HepG2 (cell line): ENCODE data around the gene NXNL2. TPM values are rescaled to one million over a fixed set of nuclear protein-coding genes. Genes with fewer than 3 reads are reported as not detected.

Experiments used
- ATAC-seq: fragments of 200-7000 bp; cut with Tn5 transposase; 3 replicates; pipeline ENCODE4 v1.9.1; 2020; ENCODE audit warnings: mild to moderate bottlenecking, moderate library complexity
- Bru-seq: library from RNA; stranded (reverse); fragments of 400-500 nt; gene quantifications from one replicate; lab custom pipeline; 2021; lab: Mats Ljungman, UMichigan
- BruChase-seq, 2 experiments: library from RNA; stranded (reverse); fragments of 400-500 nt; gene quantifications; one replicate each; lab custom pipeline; 2021; lab: Mats Ljungman, UMichigan
- BruUV-seq: library from RNA; stranded (reverse); fragments of 400-500 nt; replicated peaks from 2 replicates; lab custom pipeline; 2021; lab: Mats Ljungman, UMichigan
- CTCF ChIA-PET: fragments of 300-600 bp; formaldehyde crosslinking; extraction: SDS; loops from one replicate; lab custom pipeline; 2021; ENCODE audit warnings: low total read pairs, inconsistent platforms, low intra/inter-chr PET ratio; lab: Yijun Ruan, JAX
- POLR2A ChIA-PET: fragments of 350-600 bp; sonication (Branson Sonifier 250); formaldehyde crosslinking; loops from one replicate; lab custom pipeline; 2020; ENCODE audit warnings: antibody characterized with exemption, inconsistent platforms; lab: Yijun Ruan, JAX
- DNase-seq: peaks from one replicate; pipeline ENCODE4 v3.0.0-alpha.2; 2015; ENCODE audit warnings: low spot score
- FAIRE-seq: peaks from 3 replicates; lab custom pipeline; 2011; peaks lifted over from hg19 to GRCh38; lab: Jason Lieb, UNC
- H2AFZ ChIP-seq: one replicate; pipeline ENCODE4 v1.6.1; 2011; ENCODE audit warnings: low read length, inconsistent platforms
- H3K27ac ChIP-seq: fragments of 300-600 bp; 3 replicates; pipeline ENCODE4 v1.8.0; 2011; ENCODE audit warnings: mixed run types, mild to moderate bottlenecking, mixed read lengths, low read length, inconsistent platforms; ENCODE audit not compliant: insufficient read depth; ENCODE audit errors: extremely low read length
- H3K27me3 ChIP-seq, 2 experiments: fragments of 200-600 bp in 1 of 2; 2 replicates in 1 of 2; 3 replicates in 1 of 2; pipeline versions ENCODE4 v1.6.0 to v1.8.0; 2011; ENCODE audit warnings: low read length in 2 of 2, mild to moderate bottlenecking in 2 of 2, moderate library complexity in 2 of 2, inconsistent platforms in 1 of 2; ENCODE audit not compliant: insufficient read depth in 2 of 2, control insufficient read depth in 1 of 2
- H3K36me3 ChIP-seq, 2 experiments: fragments of 200-600 bp in 1 of 2; replicated peaks in 1 of 2; 2 replicates in 1 of 2; 3 replicates in 1 of 2; pipeline versions ENCODE4 v1.5.1 to v1.8.0; 2011; ENCODE audit warnings: low read length in 2 of 2, inconsistent platforms in 1 of 2; ENCODE audit not compliant: insufficient read depth in 2 of 2, control insufficient read depth in 1 of 2
- H3K4me1 ChIP-seq: 2 replicates; pipeline ENCODE4 v1.5.1; 2012; ENCODE audit warnings: low read length, inconsistent platforms; ENCODE audit not compliant: insufficient read depth
- H3K4me2 ChIP-seq: 2 replicates; pipeline ENCODE4 v1.6.0; 2011; ENCODE audit warnings: low read depth, low read length, inconsistent platforms
- H3K4me3 ChIP-seq, 3 experiments: fragments of 200-600 bp in 1 of 3; sonication (generic), shearing (Covaris generic) in 1 of 3; replicated peaks in 1 of 3; 2 replicates each; pipeline ENCODE4 v1.5.1; 2011 to 2016; ENCODE audit warnings: low read length in 3 of 3, inconsistent platforms in 2 of 3, low read depth in 2 of 3, mild to moderate bottlenecking in 2 of 3, control low read depth in 1 of 3, mixed read lengths in 1 of 3; ENCODE audit not compliant: insufficient read depth in 1 of 3
- H3K79me2 ChIP-seq: one replicate; pipeline ENCODE4 v1.6.1; 2011; ENCODE audit warnings: low read length, inconsistent platforms; ENCODE audit not compliant: insufficient read depth
- H3K9ac ChIP-seq: 2 replicates; pipeline ENCODE4 v1.6.0; 2011; ENCODE audit warnings: mild to moderate bottlenecking, low read depth, low read length, inconsistent platforms; ENCODE audit not compliant: insufficient read depth
- H3K9me3 ChIP-seq: 2 replicates; pipeline ENCODE4 v1.5.1; 2012; ENCODE audit warnings: mild to moderate bottlenecking, low read length
- H4K20me1 ChIP-seq: 2 replicates; pipeline ENCODE4 v1.6.0; 2011; ENCODE audit warnings: inconsistent platforms, mild to moderate bottlenecking, low read length, moderate library complexity; ENCODE audit not compliant: insufficient read depth
- ELF1 ChIP-seq: sonication (generic); formaldehyde crosslinking; IDR thresholded peaks from 2 replicates; pipeline ENCODE4 v1.4.0; 2020; ENCODE audit warnings: missing genetic modification reagents
- ERF ChIP-seq: IDR thresholded peaks from 2 replicates; pipeline ENCODE4 v1.6.1; 2018; ENCODE audit warnings: missing biosample characterization, missing genetic modification reagents
- EZH2 ChIP-seq: conservative IDR thresholded peaks from 2 replicates; pipeline ENCODE4 v1.6.1; 2012; ENCODE audit warnings: mild to moderate bottlenecking, low read depth, low read length, moderate library complexity
- MED8 ChIP-seq: sonication (generic); formaldehyde crosslinking; IDR thresholded peaks from 2 replicates; pipeline ENCODE4 v1.8.1; 2023; ENCODE audit warnings: mild to moderate bottlenecking, missing genetic modification reagents; ENCODE audit not compliant: insufficient replicate concordance
- MXI1 ChIP-seq: IDR thresholded peaks from 3 replicates; pipeline ENCODE4 v1.6.1; 2012; ENCODE audit warnings: low read depth, low read length, inconsistent platforms, borderline replicate concordance
- MYC ChIP-seq: sonication (generic); formaldehyde crosslinking; IDR thresholded peaks from 2 replicates; pipeline ENCODE4 v1.9.0; 2021; ENCODE audit warnings: missing genetic modification reagents, borderline replicate concordance
- RXRA ChIP-seq: sonication (generic); formaldehyde crosslinking; IDR thresholded peaks from 2 replicates; pipeline ENCODE4 v1.5.1; 2020; ENCODE audit warnings: missing genetic modification reagents
- ZNF331 ChIP-seq: sonication (generic); formaldehyde crosslinking; IDR thresholded peaks from 2 replicates; pipeline ENCODE4 v1.4.0; 2020; ENCODE audit warnings: missing genetic modification reagents
- WGBS: methylation state at CpG from one replicate; pipeline ENCODE4 v1.1.6; 2017; ENCODE audit warnings: low lambda C conversion rate; 5-methylcytosine and 5-hydroxymethylcytosine counted together
- in situ Hi-C: cut with HindIII; loops from 2 replicates; pipeline ENCODE4 v1.10.0; 2017; ENCODE audit warnings: low pct_unique_long_range_greater_than_20kb; ENCODE audit not compliant: extremely low pct_ligation_motif_present
- intact Hi-C: fragments of 100-400 bp; cut with micrococcal nuclease; formaldehyde crosslinking; loops from one replicate; pipeline ENCODE4 v1.10.0; 2022; ENCODE audit not compliant: unreplicated experiment
- long read RNA-seq, 2 experiments: library from RNA in 1 of 2; library from polyadenylated mRNA in 1 of 2; stranded (forward) in 1 of 2; unstranded in 1 of 2; transcript quantifications; one replicate each; pipeline ENCODE4 v2.0.0, GENCODE V29; 2019 to 2022
- polyA minus RNA-seq, 3 experiments: library from RNA; depleted of rRNA, polyadenylated mRNA; stranded (reverse); fragments of >200 nt; gene quantifications; 2 replicates each; pipeline ENCODE4 v1.2.3, GENCODE V29; 2011; ENCODE audit warnings: low replicate concordance in 1 of 3
- polyA plus RNA-seq, 8 experiments: library from polyadenylated mRNA; depleted of rRNA in 3 of 8; stranded (reverse) in 7 of 8; unstranded in 1 of 8; fragments of >200 nt; fragmentation: Illumina TruSeq in 4 of 8; extraction: Trizol in 4 of 8; gene quantifications; 2 replicates each; pipeline versions ENCODE4 v1.2.1 to v1.2.3, GENCODE V29; 2011 to 2016; ENCODE audit warnings: low read depth in 4 of 8, missing spikeins in 1 of 8, mixed read lengths in 1 of 8; ENCODE audit not compliant: insufficient read depth in 1 of 8
- total RNA-seq, 5 experiments: library from RNA; depleted of rRNA; stranded (reverse); fragments of >200 nt; fragmentation: Illumina TruSeq; extraction: Trizol; gene quantifications; 2 replicates each; pipeline ENCODE4 v1.2.3, GENCODE V29; 2016; ENCODE audit warnings: low read depth in 1 of 5
- TF ChIP-seq, protein P1 (sequence below): sonication (generic); formaldehyde crosslinking; IDR thresholded peaks from 2 replicates; pipeline ENCODE4; 2020; ENCODE audit warnings: missing genetic modification reagents, mild to moderate bottlenecking, borderline replicate concordance
- TF ChIP-seq, protein P2 (sequence below): sonication (generic); formaldehyde crosslinking; IDR thresholded peaks from 2 replicates; pipeline ENCODE4 v1.4.0; 2020; ENCODE audit warnings: missing genetic modification reagents, borderline replicate concordance
- TF ChIP-seq, protein P3 (sequence below): sonication (generic); formaldehyde crosslinking; IDR thresholded peaks from 2 replicates; pipeline ENCODE4 v1.5.0; 2020; ENCODE audit warnings: mild to moderate bottlenecking, low read depth, missing genetic modification reagents, borderline replicate concordance

NXNL2 gene
- not detected in 2 replicates for total RNA-seq (2016; rRNA removed; fragmentation: Illumina TruSeq; extraction: Trizol)
- total RNA-seq (2016; cell fraction: cytosol; rRNA removed; fragmentation: Illumina TruSeq; extraction: Trizol; ENCODE audit: low read depth): not detected in 2 replicates
- total RNA-seq (2016; cell fraction: insoluble cytoplasmic fraction; rRNA removed; fragmentation: Illumina TruSeq; extraction: Trizol): not detected in 2 replicates
- not detected in 2 replicates for total RNA-seq (2016; cell fraction: membrane; rRNA removed; fragmentation: Illumina TruSeq; extraction: Trizol)
- total RNA-seq (2016; cell fraction: nucleus; rRNA removed; fragmentation: Illumina TruSeq; extraction: Trizol): not detected in 2 replicates
- polyA plus RNA-seq (2011; rRNA removed): not detected in 2 replicates
- polyA plus RNA-seq (2011; cell fraction: cytosol; rRNA removed): not detected in 2 replicates
- not detected in 2 replicates for polyA plus RNA-seq (2011; cell fraction: nucleus; rRNA removed)
- polyA plus RNA-seq (2012): not detected in 2 replicates
- not detected in 2 replicates for polyA plus RNA-seq (2016; cell fraction: cytosol; fragmentation: Illumina TruSeq; extraction: Trizol; ENCODE audit: low read depth)
- not detected in 2 replicates for polyA plus RNA-seq (2016; cell fraction: insoluble cytoplasmic fraction; fragmentation: Illumina TruSeq; extraction: Trizol; ENCODE audit: low read depth)
- polyA plus RNA-seq (2016; cell fraction: membrane; fragmentation: Illumina TruSeq; extraction: Trizol; ENCODE audit: low read depth): not detected in 2 replicates
- not detected in 2 replicates for polyA plus RNA-seq (2016; cell fraction: nucleus; fragmentation: Illumina TruSeq; extraction: Trizol; ENCODE audit: insufficient read depth, low read depth)
- polyA minus RNA-seq (2011; rRNA and poly(A)+ RNA removed; ENCODE audit: low replicate concordance): 1.3 TPM in 1 of 2 replicates, not detected in the other
- not detected in 2 replicates for polyA minus RNA-seq (2011; cell fraction: cytosol; rRNA and poly(A)+ RNA removed)
- not detected in 2 replicates for polyA minus RNA-seq (2011; cell fraction: nucleus; rRNA and poly(A)+ RNA removed)
- Bru-seq, nascent RNA: percentile 8 among the genes with signal in this experiment
- percentile 11 among the genes with signal in this experiment for BruChase-seq, experiment 1, labeled RNA remaining after a 6-hour chase
- percentile 21 among the genes with signal in this experiment for BruChase-seq, experiment 2, labeled RNA remaining after a 2-hour chase
- long read RNA-seq, experiment 1: 0 reads
- long read RNA-seq, experiment 2: 0 reads

GRCh38 chr9:88534456-88535225 is at the start of gene NXNL2:
TSS of gene NXNL2 (plus strand) at chr9:88535178. CDS start at chr9:88535435, 257 bp downstream.
- POLR2A ChIA-PET: no interaction called here
- TF ChIP-seq ELF1 (no peak), MXI1 (no peak), ZNF331 (no peak), EZH2 (no peak), MYC (CRISPR knock-in tag) (no peak), MED8 (CRISPR knock-in tag) (no peak), ERF (no peak), RXRA (CRISPR knock-in tag) (no peak)
- TF ChIP-seq, protein P1, sequence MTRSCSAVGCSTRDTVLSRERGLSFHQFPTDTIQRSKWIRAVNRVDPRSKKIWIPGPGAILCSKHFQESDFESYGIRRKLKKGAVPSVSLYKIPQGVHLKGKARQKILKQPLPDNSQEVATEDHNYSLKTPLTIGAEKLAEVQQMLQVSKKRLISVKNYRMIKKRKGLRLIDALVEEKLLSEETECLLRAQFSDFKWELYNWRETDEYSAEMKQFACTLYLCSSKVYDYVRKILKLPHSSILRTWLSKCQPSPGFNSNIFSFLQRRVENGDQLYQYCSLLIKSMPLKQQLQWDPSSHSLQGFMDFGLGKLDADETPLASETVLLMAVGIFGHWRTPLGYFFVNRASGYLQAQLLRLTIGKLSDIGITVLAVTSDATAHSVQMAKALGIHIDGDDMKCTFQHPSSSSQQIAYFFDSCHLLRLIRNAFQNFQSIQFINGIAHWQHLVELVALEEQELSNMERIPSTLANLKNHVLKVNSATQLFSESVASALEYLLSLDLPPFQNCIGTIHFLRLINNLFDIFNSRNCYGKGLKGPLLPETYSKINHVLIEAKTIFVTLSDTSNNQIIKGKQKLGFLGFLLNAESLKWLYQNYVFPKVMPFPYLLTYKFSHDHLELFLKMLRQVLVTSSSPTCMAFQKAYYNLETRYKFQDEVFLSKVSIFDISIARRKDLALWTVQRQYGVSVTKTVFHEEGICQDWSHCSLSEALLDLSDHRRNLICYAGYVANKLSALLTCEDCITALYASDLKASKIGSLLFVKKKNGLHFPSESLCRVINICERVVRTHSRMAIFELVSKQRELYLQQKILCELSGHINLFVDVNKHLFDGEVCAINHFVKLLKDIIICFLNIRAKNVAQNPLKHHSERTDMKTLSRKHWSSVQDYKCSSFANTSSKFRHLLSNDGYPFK (CRISPR knock-in tag): no peak
- TF ChIP-seq, protein P2, sequence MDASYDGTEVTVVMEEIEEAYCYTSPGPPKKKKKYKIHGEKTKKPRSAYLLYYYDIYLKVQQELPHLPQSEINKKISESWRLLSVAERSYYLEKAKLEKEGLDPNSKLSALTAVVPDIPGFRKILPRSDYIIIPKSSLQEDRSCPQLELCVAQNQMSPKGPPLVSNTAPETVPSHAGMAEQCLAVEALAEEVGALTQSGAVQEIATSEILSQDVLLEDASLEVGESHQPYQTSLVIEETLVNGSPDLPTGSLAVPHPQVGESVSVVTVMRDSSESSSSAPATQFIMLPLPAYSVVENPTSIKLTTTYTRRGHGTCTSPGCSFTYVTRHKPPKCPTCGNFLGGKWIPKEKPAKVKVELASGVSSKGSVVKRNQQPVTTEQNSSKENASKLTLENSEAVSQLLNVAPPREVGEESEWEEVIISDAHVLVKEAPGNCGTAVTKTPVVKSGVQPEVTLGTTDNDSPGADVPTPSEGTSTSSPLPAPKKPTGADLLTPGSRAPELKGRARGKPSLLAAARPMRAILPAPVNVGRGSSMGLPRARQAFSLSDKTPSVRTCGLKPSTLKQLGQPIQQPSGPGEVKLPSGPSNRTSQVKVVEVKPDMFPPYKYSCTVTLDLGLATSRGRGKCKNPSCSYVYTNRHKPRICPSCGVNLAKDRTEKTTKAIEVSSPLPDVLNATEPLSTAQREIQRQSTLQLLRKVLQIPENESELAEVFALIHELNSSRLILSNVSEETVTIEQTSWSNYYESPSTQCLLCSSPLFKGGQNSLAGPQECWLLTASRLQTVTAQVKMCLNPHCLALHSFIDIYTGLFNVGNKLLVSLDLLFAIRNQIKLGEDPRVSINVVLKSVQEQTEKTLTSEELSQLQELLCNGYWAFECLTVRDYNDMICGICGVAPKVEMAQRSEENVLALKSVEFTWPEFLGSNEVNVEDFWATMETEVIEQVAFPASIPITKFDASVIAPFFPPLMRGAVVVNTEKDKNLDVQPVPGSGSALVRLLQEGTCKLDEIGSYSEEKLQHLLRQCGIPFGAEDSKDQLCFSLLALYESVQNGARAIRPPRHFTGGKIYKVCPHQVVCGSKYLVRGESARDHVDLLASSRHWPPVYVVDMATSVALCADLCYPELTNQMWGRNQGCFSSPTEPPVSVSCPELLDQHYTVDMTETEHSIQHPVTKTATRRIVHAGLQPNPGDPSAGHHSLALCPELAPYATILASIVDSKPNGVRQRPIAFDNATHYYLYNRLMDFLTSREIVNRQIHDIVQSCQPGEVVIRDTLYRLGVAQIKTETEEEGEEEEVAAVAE (CRISPR knock-in tag): no peak
- TF ChIP-seq, protein P3, sequence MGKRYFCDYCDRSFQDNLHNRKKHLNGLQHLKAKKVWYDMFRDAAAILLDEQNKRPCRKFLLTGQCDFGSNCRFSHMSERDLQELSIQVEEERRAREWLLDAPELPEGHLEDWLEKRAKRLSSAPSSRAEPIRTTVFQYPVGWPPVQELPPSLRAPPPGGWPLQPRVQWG (CRISPR knock-in tag): no peak
- Histone ChIP-seq H3K9me3 (no peaks in the 10 kb centered on the region), H3K27ac (no peak within 1 kb of the TSS), H3K4me1 (peaks cover 22% of the 10 kb centered on the region), H2AFZ (no peak within 1 kb of the TSS), H3K79me2 (no peaks in the 10 kb centered on the region), H4K20me1 (no peaks in the 10 kb centered on the region), H3K36me3 (no peaks in the 10 kb centered on the region), H3K4me3 (peak within 1 kb of the TSS in 2 of 3 experiments; percentile 25 to 41; a peak in 3 of 6 replicates), H3K27me3 (peaks cover 1 to 14% of the 10 kb centered on the region in 2 experiments; a peak in 3 of 5 replicates), H3K9ac (no peak within 1 kb of the TSS), H3K4me2 (peak within 1 kb of the TSS; percentile 24; the same call in 1 of the 2 replicates)
- BruUV-seq: no TSS peak
- ATAC-seq (peak; percentile 38), FAIRE-seq (no peak), DNase-seq (no peak)
- in situ Hi-C loops (no loop called here), intact Hi-C loops (no loop called here)
- 32% methylated on average over 60 of the region's 62 CpGs for WGBS
- CTCF ChIA-PET: no interaction called here
